ENCODE results near the gene ASTL. TPM values are rescaled to one million over a fixed set of nuclear protein-coding genes. Genes with fewer than 3 reads are reported as not detected.

The ASTL gene
- total RNA-seq, 1 donor from 2014 or later: not detected

DNA sequence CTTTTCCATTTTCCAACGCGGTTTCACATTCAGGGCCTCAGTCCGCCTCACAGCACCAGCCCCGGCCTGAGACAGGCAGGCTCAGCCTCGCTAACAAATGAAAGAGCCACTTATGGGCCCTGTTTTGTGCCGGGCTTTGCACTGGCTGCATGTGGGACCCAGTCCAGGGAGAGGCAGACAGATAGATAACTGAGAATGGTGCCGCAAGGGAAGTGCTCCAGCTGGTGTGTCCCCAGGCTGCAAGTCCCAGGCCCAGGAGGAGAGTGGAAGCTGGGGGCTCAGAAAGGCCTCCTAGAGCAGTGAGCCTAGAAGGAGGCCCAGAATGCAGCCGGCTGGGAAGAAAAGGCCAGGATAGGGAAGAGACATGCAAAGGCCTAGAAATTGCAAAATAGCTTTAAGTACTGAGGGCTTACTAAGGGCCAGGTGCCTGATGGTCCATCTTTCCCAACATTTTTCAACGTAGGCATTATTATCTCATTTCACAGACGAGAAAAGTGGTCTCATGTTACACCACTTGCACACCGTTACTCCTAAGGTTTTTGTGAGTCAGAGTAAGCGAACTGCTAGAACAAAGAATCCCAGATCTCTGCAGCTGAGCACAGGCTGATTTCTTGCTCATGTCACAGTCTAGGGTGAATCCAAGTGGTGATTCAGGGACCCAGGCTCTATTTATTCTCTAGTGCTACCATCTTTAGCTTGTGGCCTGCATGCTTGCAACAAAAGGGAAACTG lies 47.9 kb downstream of the ASTL start:
- Histone ChIP-seq H3K79me2 (ENCODE audit: insufficient read depth, low read length) (no peaks in the 10 kb centered on the region), H4K20me1 (ENCODE audit: insufficient read depth, low read length) (no peaks in the 10 kb centered on the region), H3K9ac (ENCODE audit: low read length) (no peak overlapping the region), H3K36me3 (ENCODE audit: insufficient read depth, low read length) (no peaks in the 10 kb centered on the region), H3K4me2 (ENCODE audit: low read length) (no peak overlapping the region), H3K27me3 (ENCODE audit: insufficient read depth, low read length) (peaks cover 11% of the 10 kb centered on the region), H3K27ac (ENCODE audit: low read depth, low read length) (no peak overlapping the region), H2AFZ (ENCODE audit: low read depth, low read length) (no peak overlapping the region), H3K9me3 (ENCODE audit: insufficient read depth, low read depth, low read length) (no peaks in the 10 kb centered on the region), H3K4me1 (ENCODE audit: insufficient read depth, low read length) (no peaks in the 10 kb centered on the region), H3K4me3 (ENCODE audit: insufficient read depth, low read depth, low read length) (no peak overlapping the region)
- Mint-ChIP-seq H3K4me3 (ENCODE audit: unreplicated experiment) (no peak overlapping the region), H3K36me3 (ENCODE audit: low read depth, unreplicated experiment) (no peaks in the 10 kb centered on the region), H3K27ac (ENCODE audit: unreplicated experiment) (no peak overlapping the region), H3K27me3 (ENCODE audit: low read depth, unreplicated experiment) (no peaks in the 10 kb centered on the region), H3K9me3 (ENCODE audit: unreplicated experiment) (no peaks in the 10 kb centered on the region), H3K4me1 (ENCODE audit: low read depth, unreplicated experiment) (peaks cover 7% of the 10 kb centered on the region)
- TF ChIP-seq, protein P1, sequence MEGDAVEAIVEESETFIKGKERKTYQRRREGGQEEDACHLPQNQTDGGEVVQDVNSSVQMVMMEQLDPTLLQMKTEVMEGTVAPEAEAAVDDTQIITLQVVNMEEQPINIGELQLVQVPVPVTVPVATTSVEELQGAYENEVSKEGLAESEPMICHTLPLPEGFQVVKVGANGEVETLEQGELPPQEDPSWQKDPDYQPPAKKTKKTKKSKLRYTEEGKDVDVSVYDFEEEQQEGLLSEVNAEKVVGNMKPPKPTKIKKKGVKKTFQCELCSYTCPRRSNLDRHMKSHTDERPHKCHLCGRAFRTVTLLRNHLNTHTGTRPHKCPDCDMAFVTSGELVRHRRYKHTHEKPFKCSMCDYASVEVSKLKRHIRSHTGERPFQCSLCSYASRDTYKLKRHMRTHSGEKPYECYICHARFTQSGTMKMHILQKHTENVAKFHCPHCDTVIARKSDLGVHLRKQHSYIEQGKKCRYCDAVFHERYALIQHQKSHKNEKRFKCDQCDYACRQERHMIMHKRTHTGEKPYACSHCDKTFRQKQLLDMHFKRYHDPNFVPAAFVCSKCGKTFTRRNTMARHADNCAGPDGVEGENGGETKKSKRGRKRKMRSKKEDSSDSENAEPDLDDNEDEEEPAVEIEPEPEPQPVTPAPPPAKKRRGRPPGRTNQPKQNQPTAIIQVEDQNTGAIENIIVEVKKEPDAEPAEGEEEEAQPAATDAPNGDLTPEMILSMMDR (IDR thresholded peaks at IDR 0.05; ENCODE audit: insufficient read depth, low read depth, low read length): no peak
- no peak for TF ChIP-seq EZH2 (IDR thresholded peaks at IDR 0.05; ENCODE audit: insufficient read depth, low read length)
- no peak for FAIRE-seq
- DNase-seq (ENCODE audit: low read depth): peak; percentile 55

DNA sequence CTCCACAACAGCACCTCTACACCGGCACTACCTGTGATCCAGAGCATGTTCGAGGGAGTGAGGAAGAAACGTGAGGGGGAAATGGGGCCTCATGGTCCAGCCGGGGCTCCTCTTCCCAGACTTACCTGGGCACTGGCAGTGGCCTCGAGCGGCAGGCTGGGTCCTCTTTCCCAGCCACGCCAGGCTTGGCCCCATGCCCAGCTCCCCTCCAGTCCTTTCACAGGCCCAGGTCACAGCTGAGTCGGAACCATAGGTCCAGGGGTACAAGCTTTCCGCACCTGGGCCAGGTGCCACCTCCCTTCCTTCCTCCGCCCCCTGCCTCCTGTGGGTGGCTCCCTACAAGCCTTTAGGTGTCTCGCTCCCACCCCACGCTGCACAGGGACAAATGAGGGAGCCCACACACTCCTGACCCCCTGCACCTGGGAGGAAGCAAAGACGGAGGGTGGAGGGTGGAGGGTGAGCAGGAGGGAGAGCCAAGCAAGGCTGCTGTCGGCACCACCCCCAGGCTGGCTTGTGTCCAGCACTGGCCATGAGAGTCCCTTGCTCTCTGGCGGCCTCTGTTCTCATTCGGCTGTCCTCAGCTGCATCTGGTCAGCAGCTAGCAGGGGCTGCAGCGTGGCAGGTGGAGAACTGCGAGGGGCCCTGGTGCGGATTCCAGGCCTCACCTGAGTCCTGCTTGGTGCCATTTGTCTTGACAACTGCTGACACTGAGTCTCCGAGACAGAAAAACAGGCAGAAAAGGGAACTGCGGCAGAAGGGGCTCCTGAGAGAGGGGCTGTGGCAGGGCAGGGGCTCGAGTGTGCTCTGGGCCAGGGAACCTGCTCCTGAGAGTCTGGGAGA lies 48.7 kb downstream of the ASTL start:
- Mint-ChIP-seq H3K27me3 (ENCODE audit: low read depth, unreplicated experiment) (peaks cover 3% of the 10 kb centered on the region), H3K9me3 (ENCODE audit: unreplicated experiment) (no peaks in the 10 kb centered on the region), H3K4me1 (ENCODE audit: low read depth, unreplicated experiment) (peaks cover 7% of the 10 kb centered on the region), H3K36me3 (ENCODE audit: low read depth, unreplicated experiment) (no peaks in the 10 kb centered on the region), H3K27ac (ENCODE audit: unreplicated experiment) (no peak overlapping the region), H3K4me3 (ENCODE audit: unreplicated experiment) (no peak overlapping the region)
- DNase-seq (ENCODE audit: low read depth): no peak
- Histone ChIP-seq H3K9ac (ENCODE audit: low read length) (no peak overlapping the region), H3K4me1 (ENCODE audit: insufficient read depth, low read length) (no peaks in the 10 kb centered on the region), H3K4me3 (ENCODE audit: insufficient read depth, low read depth, low read length) (no peak overlapping the region), H3K9me3 (ENCODE audit: insufficient read depth, low read depth, low read length) (no peaks in the 10 kb centered on the region), H3K4me2 (ENCODE audit: low read length) (no peak overlapping the region), H3K79me2 (ENCODE audit: insufficient read depth, low read length) (no peaks in the 10 kb centered on the region), H3K36me3 (ENCODE audit: insufficient read depth, low read length) (no peaks in the 10 kb centered on the region), H4K20me1 (ENCODE audit: insufficient read depth, low read length) (no peaks in the 10 kb centered on the region), H3K27ac (ENCODE audit: low read depth, low read length) (no peak overlapping the region), H3K27me3 (ENCODE audit: insufficient read depth, low read length) (peaks cover 11% of the 10 kb centered on the region), H2AFZ (ENCODE audit: low read depth, low read length) (no peak overlapping the region)
- FAIRE-seq: no peak
- no peak for TF ChIP-seq EZH2 (IDR thresholded peaks at IDR 0.05; ENCODE audit: insufficient read depth, low read length)
- TF ChIP-seq, protein P1 (IDR thresholded peaks at IDR 0.05; ENCODE audit: insufficient read depth, low read depth, low read length): no peak

All from astrocyte (in vitro differentiated cells and primary cell).